HG02938 (cell line): Measurements from ENCODE around the gene PTPRD.

Experiments used
- ATAC-seq: cut with Tn5 transposase; IDR thresholded peaks from one replicate; pipeline ENCODE4 v1.9.1; 2021; ENCODE audit warnings: mild to moderate bottlenecking, moderate library complexity; ENCODE audit not compliant: unreplicated experiment

PTPRD gene

DNA sequence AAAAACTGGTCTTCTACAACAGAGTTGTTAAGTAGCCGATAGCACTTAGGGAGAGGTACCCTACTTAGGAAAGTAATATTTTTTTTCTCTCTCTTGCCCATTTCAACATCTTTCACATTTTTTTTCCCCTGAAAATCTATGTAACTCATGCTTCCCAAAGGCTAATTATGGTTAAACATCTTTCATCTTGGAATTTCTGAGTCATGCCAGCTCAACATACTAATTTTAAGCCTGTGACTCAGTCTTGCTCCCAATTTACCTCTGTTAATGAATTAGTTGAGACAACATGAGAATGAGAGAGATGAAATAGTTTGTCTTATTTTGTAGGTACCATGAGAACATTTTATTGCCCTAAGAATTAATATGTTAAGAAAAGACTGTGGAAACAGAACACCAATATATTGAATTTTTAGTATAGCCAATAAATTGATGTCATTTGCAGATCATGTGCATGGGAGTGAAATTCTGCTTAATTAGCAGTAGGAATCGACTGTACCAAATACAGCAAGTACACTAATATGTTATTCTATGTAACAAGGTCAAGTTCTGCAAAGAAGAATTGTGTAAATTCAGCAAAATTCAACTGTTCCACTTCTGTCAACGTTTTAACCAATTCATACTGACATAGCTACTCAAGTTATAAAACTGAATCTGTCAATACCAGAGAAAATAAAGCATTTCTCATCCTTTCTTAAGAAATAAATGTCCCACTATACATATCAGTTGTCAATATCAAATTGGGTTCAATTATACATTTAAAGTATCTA lies 550.0 kb downstream of the PTPRD start:
- no peak for ATAC-seq

DNA sequence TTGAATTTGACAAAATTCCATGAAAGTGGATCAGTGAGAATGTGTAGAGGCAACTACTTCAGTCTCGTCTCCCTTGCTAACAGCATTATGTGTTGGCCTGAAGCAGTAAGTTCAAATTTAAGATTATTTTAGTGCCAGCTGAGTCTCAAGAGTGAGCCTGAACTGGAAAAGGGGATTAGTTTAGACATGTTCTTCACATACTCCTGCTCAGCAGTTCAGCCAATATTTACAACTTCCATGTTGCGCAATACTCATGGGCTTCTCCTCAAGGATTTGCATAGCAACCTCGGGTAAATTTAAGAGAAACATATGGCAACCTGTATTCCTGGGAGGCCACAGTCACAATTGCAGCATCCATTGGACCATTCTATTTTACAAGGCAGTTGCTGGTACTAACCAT lies 553.8 kb downstream of the PTPRD start:
- no peak for ATAC-seq

DNA sequence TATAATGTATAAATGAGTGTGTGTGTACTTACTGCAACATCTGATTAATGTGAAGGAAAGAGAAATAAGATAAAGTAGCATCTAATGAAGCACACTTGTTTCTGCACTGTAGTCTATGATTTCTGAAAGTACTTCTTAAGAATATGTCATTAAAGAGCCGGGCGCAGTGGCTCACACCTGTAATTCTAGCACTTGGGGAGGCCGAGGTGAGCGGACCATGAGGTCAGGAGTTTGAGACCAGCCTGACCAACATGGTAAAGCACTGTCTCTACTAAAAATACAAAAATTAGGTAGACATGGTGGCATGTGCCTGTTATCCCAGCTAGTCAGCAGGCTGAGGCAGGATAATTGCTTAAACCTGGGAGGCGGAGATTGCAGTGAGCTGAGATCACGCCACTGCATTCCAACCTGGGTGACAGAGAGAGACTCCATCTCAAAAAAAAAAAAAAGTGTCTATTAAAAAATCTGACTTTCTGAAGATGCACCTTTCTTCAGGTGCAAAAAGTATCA lies 556.9 kb downstream of the PTPRD start:
- ATAC-seq: no peak

DNA sequence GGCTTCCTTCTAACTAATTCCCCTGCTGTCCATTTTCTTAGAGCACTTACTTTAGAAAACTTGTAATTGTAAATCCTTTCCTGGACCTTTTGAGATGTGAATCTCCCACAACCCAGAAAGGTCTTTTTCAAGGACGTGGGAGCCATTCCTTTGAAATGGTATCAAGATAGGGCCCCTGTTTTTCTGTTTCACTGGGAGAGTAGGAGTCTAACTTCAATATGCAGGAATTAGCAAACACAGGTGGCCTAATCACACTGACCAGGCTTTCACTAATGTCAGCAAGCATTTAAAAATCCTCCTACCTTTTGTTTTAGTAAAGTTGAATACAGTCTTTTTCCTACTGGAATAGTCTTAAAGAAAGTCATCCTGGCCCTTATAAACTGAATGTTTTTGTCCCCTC lies 558.3 kb downstream of the PTPRD start:
- ATAC-seq: no peak

DNA sequence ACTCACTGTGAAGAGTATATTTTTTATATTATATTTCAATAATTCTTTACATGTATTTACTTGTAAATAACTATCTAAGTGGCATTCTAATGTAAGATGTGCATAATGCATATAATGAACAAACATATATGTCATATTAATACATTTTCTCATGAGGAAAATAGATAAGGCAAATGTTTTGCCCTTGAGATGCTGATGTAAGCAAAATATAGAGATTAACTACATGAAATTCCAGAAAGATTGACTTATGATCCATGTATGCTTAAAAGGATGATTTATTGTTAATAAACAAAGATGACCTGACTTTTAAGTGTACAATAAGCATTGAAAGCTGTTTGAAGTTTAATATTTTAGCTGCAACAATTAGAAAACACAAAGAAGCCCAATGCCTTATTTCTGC lies 559.9 kb downstream of the PTPRD start:
- ATAC-seq: no peak

DNA sequence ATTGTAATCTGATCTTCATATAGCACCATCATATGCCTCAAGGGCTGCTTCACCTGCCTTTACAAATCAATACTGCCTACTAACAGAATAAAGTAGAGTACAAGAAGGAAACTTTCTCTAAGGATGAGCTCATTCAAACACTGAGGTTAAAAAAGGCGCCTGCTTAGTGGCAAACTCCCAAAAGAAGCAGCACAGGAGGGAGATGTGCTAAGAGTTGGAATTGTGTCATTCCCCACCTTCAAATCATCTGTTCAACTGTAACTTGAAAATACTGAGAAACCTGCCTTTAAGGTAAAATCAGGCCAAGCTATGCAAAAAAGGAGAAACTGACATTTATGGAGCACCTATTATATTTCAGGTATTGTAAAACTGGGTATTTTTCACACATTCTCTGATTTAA lies 560.6 kb downstream of the PTPRD start:
- ATAC-seq: no peak

DNA sequence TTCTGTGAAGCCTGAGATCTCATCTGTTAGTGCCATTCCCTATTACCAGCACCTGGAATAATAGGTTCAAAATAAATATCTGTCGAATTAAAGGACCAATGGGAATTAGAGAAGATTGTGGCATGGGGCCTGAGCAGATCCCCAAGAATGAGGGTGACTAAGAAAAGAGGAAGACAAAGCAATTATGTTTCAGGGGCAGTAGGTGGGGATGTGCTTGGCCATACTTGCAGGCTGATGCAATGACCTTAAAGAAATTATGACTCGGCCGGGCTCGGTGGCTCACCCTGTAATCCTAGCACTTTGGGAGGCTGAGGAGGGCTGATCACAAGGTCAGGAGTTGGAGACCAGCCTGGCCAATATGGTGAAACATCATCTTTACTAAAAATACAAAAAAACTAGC lies 562.8 kb downstream of the PTPRD start:
- no peak for ATAC-seq

DNA sequence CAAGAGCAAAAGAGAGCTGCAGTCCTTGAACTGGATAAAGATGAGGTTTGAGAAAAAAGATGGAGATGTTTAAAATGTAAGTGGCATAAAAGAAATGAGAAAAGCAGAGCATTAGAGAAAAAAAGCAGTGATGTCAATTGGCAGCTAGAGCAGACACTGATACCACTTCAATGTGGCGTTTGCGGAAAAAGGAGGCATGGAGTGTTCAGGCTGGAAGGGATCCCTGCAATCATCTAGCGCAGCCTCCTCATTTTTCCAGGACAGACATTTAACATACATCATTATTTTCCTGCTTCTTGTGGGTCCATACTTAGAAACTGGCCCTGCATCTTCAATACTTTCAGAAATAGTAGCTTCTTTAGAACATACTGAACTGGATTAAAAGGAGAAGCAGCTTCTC lies 563.8 kb downstream of the PTPRD start:
- no peak for ATAC-seq

DNA sequence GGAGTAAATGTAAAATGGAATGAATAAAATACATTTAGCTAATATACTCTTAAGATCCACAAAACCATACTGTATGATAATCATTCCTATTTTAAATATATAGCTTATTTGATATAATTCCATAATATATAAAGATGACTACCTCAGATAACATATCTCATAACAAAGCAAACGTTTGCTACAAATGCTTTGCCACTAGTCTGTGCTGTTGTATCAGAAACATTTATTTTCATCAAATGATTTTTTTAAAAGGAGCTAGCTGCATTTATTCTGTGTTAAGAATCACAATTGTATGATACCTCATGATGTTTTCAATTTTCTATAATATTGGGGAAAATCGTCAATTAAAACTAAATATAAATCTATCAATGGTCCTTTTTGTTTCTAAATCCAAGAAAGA lies 567.2 kb downstream of the PTPRD start:
- no peak for ATAC-seq

DNA sequence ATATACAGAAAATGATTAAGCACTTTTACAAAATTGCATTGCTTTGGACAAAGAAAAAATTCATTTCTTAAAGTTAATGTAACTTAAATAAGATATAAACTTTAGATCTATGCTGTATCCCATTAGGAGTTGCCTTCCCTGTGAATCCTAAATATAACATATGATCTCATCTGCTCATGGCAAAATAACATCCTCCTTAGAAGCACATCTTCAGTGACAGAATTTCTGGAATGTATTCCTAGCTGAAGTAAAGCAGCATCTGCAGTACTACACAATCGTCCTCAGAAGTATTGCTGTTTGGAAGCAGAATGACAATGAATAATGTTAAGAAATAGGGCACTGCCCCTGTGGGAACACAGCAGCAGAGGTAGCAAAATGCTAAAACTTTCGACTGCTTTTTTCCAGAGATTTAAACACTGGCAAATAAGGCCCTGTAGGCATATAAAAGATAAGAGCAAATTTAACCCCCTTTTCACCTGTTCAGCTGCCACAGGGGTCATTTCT lies 571.0 kb downstream of the PTPRD start:
- ATAC-seq: no peak

DNA sequence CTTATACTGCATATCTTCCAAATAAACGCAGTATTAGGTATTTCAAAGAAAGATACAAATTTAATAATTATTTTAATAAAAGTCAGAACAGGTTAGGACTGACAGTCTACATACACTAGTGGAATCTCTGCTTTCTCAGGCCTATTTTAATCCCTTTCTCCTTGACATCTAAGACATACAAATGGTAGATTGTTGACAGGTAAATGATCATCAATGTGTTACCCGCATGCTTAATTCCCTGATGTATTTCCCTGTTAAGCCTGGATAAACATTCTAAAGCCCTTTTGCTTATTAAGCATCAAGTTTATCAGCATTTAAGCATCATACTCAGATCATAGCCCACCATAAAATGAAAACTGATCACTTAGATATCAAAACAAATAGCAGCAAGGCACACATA lies 576.7 kb downstream of the PTPRD start:
- no peak for ATAC-seq

DNA sequence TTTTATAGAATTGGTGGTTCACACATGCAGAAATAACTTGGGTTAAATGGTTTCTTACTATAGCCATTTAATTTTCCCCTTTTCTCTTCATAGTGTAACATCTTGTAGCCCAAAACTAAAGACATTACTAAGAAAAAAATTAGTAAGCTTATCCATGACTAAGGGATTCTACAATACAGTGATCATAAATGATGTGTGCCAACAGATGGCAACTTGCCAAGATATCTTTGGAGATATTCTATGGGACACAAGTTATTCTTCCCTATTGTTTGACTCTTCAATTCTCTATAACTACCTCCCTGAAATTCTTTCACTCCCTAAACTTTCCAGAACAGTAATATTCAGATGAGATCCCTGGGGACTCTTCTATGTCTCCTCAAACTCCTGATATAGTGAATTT lies 580.6 kb downstream of the PTPRD start:
- ATAC-seq: no peak

DNA sequence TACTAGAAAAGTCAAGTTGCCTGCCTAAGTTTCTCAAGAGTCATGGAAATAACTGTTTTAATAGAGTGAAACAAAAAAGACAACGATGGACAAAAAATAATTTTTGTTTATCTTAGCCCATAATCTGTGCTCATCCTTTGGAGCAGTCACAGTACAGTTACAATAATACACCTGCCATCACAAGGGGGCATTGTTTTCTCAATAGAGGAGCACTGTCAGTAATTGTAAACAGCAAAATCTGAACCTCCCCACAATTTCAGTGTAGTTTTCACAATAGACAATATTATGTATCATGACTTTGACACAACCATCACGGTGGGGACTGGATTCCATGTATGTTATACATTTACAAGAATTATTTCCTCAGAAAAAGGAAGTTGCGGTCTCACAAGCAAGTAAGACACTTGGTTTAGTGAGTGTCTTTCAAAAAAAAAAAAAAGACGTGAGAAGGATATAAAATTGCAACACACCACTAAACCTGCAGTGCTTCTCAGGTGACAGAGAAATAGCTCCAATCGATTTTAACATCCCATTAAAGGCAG lies 586.3 kb downstream of the PTPRD start:
- ATAC-seq: no peak

DNA sequence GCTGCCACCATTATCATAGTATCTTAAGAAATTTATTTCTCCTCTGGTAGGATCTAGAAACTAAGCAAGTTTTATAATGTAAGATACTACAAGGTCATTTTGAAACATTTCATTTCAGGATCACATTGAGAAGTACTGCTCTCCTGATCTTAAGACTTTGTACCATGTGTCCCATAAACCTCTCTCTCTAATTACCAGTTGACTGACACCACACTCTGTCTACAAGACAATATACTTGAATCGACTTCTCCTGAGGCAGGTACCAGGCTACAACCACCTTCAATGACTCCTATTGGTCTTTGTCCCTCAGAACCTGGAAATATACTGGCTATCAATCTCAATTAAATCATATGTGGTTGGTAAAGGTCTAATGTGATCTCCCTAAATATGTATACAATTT lies 597.0 kb downstream of the PTPRD start:
- ATAC-seq: no peak

DNA sequence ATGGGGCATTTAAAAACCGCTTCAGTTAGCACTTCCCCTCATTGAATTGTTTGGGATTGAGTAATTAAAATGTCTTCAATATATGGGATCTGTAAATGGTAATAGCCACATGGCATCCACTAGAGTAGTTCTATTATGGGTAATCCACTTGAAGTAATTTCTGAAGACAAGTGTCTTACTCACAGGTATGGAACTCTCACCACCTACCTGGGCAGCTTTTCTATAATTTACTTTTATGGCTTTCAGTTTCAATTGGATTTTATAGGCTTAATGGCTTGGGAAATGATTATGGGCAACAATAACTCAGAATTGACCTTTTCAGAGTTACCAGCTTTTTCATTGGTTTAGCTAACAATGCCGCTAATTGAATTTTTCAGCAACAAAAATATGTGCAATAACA lies 597.9 kb downstream of the PTPRD start:
- ATAC-seq: no peak

DNA sequence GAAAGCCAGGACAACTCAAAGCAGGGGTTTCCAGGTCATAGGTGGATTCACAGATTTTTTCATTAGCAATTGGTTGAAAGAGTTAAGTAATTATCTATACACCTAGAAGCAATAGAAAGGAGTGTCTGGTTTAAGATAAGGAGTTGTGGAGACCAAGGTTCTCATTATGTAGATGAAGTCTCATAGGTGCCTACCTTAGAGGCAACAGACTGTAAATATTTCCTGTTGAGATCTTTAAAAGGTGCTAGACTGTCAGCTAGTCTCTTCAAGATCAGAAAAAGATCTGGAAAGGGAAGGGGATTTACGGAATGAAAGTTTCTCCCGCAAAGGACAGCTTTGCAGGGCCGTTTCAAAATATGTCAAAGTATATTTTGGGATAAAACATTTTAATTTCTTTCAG lies 603.4 kb downstream of the PTPRD start:
- no peak for ATAC-seq

DNA sequence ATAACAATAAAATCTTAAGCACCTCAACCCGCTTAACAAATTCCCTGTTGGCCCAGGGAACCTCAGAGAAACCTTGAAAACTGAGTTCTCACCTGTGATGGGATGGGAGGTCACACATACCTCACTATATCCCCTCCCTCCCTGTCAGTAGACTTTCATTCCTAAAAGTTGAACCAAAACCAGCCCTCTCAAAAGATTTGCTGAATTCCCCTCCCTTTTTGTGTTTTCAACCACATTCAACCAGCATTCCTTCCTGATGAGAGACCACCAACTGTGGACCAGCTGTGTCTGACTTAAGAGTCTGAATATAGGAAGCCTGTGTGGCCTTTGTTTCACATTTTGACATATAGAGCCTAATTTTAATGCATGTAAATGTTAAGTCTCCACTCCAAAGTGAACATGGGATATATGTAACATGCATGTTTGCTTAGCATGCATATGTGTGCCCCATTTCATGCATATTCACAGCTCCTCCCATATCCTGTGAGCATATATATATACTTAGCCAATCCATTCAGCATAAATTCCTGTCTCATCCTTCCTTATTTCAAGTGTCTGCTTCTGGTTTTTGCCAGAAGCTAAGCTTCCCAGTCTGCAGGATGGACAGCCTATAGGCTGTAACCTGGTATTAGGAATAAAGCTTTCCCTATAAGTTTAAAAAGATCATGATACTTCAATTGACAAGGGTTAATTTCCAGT lies 604.6 kb downstream of the PTPRD start:
- no peak for ATAC-seq

DNA sequence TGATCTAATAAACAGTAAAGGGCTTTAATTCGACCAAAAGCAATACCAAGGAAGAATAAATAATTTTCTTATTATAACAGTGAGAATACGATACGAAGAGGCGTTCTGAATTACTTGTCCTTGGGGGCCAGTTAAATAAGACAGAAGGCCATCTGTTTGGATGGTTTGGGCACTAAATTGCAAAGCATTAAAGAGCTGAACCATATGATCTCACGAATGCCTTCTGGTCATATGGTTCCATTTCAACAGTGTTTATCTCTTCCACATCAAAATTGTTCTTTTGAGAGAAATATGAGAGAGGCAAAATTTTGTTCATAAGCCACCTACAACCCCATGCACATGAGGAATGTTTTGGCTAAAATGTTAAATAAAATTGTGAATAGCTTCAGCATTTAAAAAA lies 605.4 kb downstream of the PTPRD start:
- no peak for ATAC-seq

DNA sequence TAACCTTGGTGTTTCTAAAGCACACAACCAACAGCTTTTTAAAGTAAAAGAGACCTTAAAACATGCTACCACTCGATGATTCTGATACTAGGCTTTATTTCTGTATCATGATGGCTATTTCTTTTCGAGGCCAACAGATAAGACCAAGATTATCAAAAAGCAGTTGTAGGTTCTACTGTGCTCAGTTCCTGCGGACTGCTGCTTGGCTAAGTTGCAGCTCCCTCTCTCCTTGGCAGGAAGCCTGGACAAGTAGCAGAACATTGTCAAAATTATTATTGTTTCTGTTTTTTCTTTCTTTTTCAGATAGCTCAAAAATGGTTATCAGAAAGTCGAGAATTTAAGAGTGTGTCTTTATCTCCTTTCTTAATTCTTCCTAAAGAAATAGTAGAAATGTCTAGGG lies 607.6 kb downstream of the PTPRD start:
- no peak for ATAC-seq

DNA sequence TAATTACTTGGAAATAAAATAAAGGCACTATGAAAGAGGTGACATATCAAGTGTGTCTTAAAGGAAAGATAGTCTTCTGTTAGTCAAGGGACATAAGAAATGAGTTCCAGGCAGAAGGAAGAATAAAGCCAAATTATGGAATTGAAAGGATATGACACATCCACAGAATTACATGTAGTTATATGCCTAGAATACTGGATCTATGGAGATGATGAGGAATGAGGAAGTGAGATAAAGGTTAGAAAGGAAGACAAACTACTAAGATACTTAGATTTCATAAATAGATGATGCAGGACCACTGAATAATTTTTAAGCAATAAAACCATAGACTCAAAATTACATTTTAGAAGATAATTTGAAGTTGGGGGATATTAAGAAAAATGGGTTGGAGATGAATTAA lies 609.8 kb downstream of the PTPRD start:
- ATAC-seq: no peak

DNA sequence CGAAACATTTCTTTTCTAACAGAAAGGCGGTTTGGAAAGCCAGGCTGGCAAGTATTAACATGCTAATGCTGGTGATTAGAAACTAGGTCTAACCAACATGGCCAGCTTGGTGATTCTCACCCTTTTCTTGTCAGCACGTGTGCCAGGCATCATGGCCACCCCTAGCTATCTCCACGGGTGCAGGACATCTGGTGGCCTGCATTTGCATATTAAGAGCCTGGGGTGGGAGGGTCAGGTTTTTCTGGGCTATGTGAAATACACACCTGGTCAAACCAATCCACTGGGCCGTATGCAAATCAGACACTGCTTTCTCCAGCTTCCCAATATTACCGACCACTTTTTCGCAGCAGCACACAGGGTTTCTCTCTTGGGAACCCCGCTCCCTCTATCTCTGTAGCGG lies 612.1 kb downstream of the PTPRD start:
- no peak for ATAC-seq
